ENCODE data around the gene MCM5. TPM values are rescaled to one million over a fixed set of nuclear protein-coding genes. Genes with fewer than 3 reads are reported as not detected.

MCM5 gene
- polyA plus RNA-seq, 3 donors: 23.4 to 39.8 (median 25.5) TPM

DNA sequence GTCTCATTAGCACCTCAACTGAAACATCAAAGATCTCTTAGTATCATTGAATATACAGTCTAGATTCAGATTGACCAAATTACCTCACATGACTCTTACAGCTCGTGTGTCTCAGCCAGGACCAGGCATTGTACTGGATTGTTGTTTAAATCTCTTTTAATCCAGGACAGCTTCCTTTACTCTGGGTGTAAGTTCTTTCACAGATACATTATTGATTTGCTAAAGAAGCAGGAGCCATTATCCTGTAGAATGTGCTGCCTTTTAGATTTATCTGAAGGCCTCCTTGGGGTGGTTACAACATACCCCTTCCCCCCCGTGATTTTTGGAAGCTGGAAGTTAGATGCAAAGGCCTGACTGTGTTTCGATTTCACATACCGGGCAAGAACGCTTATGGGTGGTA is 4.2 kb downstream of the MCM5 start:
- intact Hi-C loops (cut with micrococcal nuclease): no loop called here
- no peaks in the 10 kb centered on the region for H3K9me3 Mint-ChIP-seq
- peaks cover 60% of the 10 kb centered on the region for H3K79me2 ChIP-seq (ENCODE audit: insufficient read depth, low read length)
- no peak overlapping the region for H2AFZ ChIP-seq (ENCODE audit: insufficient read depth, low read depth, low read length, poor library complexity, severe bottlenecking)
- peaks cover 16 to 37% of the 10 kb centered on the region in 2 donors for H3K36me3 ChIP-seq (replicated peaks in 1 of 2; ENCODE audit: control insufficient read depth in 1 of 2, insufficient read depth in 2 of 2, low read length in 2 of 2)
- peaks cover 47 to 61% of the 10 kb centered on the region in 2 donors for H3K36me3 Mint-ChIP-seq
- peak overlapping the region in 4 of 7 donors; percentile 5 to 85 (median 66) for H3K27ac Mint-ChIP-seq
- peak overlapping the region in 1 of 2 donors; percentile 31 for H3K27ac ChIP-seq (ENCODE audit: low read depth in 1 of 2, low read length in 2 of 2)
- no peaks in the 10 kb centered on the region for H4K20me1 ChIP-seq (ENCODE audit: insufficient read depth, low read length)
- H3K4me3 ChIP-seq (replicated peaks in 1 of 3; ENCODE audit: low read depth in 2 of 3, low read length in 3 of 3): no peak overlapping the region
- peaks cover 41 to 56% of the 10 kb centered on the region in 2 donors for H3K4me1 ChIP-seq (ENCODE audit: control insufficient read depth in 1 of 2, insufficient read depth in 2 of 2, low read length in 2 of 2)
- no peak overlapping the region for H3K4me2 ChIP-seq (replicated peaks; ENCODE audit: extremely low read depth, low read length, poor library complexity, severe bottlenecking)
- H3K27me3 Mint-ChIP-seq (ENCODE audit: low read depth in 3 of 3): peaks cover 0 to 2% (median 0%) of the 10 kb centered on the region in 3 donors
- H3K9me3 ChIP-seq (replicated peaks in 1 of 2; ENCODE audit: control insufficient read depth in 1 of 2, insufficient read depth in 1 of 2, low read length in 2 of 2): no peaks in the 10 kb centered on the region
- WGBS (ENCODE audit: insufficient coverage): no CpG with 5 or more reads among the region's 5 CpGs
- peaks cover 62% of the 10 kb centered on the region for H3K4me1 Mint-ChIP-seq
- no peak overlapping the region for H3K9ac ChIP-seq (ENCODE audit: insufficient read depth, low read length, poor library complexity, severe bottlenecking)
- TF ChIP-seq, protein P1, sequence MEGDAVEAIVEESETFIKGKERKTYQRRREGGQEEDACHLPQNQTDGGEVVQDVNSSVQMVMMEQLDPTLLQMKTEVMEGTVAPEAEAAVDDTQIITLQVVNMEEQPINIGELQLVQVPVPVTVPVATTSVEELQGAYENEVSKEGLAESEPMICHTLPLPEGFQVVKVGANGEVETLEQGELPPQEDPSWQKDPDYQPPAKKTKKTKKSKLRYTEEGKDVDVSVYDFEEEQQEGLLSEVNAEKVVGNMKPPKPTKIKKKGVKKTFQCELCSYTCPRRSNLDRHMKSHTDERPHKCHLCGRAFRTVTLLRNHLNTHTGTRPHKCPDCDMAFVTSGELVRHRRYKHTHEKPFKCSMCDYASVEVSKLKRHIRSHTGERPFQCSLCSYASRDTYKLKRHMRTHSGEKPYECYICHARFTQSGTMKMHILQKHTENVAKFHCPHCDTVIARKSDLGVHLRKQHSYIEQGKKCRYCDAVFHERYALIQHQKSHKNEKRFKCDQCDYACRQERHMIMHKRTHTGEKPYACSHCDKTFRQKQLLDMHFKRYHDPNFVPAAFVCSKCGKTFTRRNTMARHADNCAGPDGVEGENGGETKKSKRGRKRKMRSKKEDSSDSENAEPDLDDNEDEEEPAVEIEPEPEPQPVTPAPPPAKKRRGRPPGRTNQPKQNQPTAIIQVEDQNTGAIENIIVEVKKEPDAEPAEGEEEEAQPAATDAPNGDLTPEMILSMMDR (IDR thresholded peaks at IDR 0.05): no peak
- no peak overlapping the region for H3K4me3 Mint-ChIP-seq
- no peak for DNase-seq
- H3K27me3 ChIP-seq (ENCODE audit: control insufficient read depth in 2 of 2, insufficient read depth in 2 of 2, low read length in 2 of 2): no peaks in the 10 kb centered on the region

DNA sequence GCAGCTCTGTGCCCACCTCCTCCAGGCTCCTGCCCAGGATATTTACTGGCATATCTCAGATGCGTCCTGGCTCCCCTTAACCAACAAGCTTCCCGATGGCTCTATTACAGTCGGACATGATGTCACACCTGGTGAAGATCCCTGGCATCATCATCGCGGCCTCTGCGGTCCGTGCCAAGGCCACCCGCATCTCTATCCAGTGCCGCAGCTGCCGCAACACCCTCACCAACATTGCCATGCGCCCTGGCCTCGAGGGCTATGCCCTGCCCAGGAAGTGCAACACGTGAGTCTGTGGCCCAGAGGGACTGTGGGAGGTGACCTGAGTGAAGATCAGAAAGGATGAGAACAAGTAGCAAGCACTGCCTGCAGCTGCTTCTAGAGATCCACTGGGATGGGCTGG is 6.5 kb downstream of the MCM5 start:
- DNase-seq: no peak
- Histone ChIP-seq H3K36me3 (replicated peaks in 1 of 2; ENCODE audit: control insufficient read depth in 1 of 2, insufficient read depth in 2 of 2, low read length in 2 of 2) (peaks cover 16 to 37% of the 10 kb centered on the region in 2 donors), H3K9me3 (replicated peaks in 1 of 2; ENCODE audit: control insufficient read depth in 1 of 2, insufficient read depth in 1 of 2, low read length in 2 of 2) (no peaks in the 10 kb centered on the region), H4K20me1 (ENCODE audit: insufficient read depth, low read length) (no peaks in the 10 kb centered on the region), H3K4me3 (replicated peaks in 1 of 3; ENCODE audit: low read depth in 2 of 3, low read length in 3 of 3) (no peak overlapping the region), H3K4me1 (ENCODE audit: control insufficient read depth in 1 of 2, insufficient read depth in 2 of 2, low read length in 2 of 2) (peaks cover 51 to 62% of the 10 kb centered on the region in 2 donors), H3K27ac (ENCODE audit: low read depth in 1 of 2, low read length in 2 of 2) (peak overlapping the region in 1 of 2 donors; percentile 58), H3K27me3 (ENCODE audit: control insufficient read depth in 2 of 2, insufficient read depth in 2 of 2, low read length in 2 of 2) (no peaks in the 10 kb centered on the region), H2AFZ (ENCODE audit: insufficient read depth, low read depth, low read length, poor library complexity, severe bottlenecking) (no peak overlapping the region), H3K79me2 (ENCODE audit: insufficient read depth, low read length) (peaks cover 43% of the 10 kb centered on the region), H3K9ac (ENCODE audit: insufficient read depth, low read length, poor library complexity, severe bottlenecking) (no peak overlapping the region), H3K4me2 (replicated peaks; ENCODE audit: extremely low read depth, low read length, poor library complexity, severe bottlenecking) (no peak overlapping the region)
- 78% methylated on average over 6 of the region's 13 CpGs for WGBS (ENCODE audit: insufficient coverage)
- no peaks in the 10 kb centered on the region for H3K9me3 Mint-ChIP-seq
- peaks cover 52 to 69% of the 10 kb centered on the region in 2 donors for H3K36me3 Mint-ChIP-seq
- H3K27ac Mint-ChIP-seq: peak overlapping the region; percentile 5 to 97 (median 82)
- TF ChIP-seq, protein P1 (IDR thresholded peaks at IDR 0.05): no peak
- no peak overlapping the region for H3K4me3 Mint-ChIP-seq
- peaks cover 0 to 2% (median 0%) of the 10 kb centered on the region in 3 donors for H3K27me3 Mint-ChIP-seq (ENCODE audit: low read depth in 3 of 3)
- intact Hi-C loops (cut with micrococcal nuclease): loop anchor here in 1 of 2 donors (5.0 kb wide), 1 partner anchor 104 kb away; no protein-coding TSS in a partner anchor
- peaks cover 71% of the 10 kb centered on the region for H3K4me1 Mint-ChIP-seq
